ENCODE data around the gene SCGB1C1.

Gene SCGB1C1

DNA sequence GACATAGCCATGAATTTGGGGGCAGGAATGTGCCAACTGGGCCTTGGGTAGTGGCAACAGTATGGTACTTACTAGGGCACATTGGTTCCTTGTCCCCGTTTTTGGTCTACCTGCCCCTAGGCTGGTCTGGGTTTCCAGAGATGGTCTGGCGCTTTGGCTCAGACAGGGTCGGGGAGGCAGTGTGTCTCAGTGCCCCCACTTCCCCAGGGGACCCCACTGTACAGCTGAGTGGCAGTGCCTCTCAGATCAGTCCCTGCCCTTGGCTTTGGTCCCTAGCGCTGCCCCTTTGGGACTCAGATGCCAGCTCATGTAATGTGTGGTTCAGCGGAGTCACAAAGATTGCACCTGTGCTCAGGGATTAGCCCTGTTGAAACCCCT is 17.9 kb downstream of the SCGB1C1 start:
- H3K4me3 ChIP-seq (ENCODE audit: low read length): no peak overlapping the region
- DNase-seq (ENCODE audit: low read depth): no peak
- TF ChIP-seq, protein P1, sequence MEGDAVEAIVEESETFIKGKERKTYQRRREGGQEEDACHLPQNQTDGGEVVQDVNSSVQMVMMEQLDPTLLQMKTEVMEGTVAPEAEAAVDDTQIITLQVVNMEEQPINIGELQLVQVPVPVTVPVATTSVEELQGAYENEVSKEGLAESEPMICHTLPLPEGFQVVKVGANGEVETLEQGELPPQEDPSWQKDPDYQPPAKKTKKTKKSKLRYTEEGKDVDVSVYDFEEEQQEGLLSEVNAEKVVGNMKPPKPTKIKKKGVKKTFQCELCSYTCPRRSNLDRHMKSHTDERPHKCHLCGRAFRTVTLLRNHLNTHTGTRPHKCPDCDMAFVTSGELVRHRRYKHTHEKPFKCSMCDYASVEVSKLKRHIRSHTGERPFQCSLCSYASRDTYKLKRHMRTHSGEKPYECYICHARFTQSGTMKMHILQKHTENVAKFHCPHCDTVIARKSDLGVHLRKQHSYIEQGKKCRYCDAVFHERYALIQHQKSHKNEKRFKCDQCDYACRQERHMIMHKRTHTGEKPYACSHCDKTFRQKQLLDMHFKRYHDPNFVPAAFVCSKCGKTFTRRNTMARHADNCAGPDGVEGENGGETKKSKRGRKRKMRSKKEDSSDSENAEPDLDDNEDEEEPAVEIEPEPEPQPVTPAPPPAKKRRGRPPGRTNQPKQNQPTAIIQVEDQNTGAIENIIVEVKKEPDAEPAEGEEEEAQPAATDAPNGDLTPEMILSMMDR (IDR thresholded peaks at IDR 0.05; ENCODE audit: insufficient read depth, low read depth, low read length, missing control alignments): no peak

DNA sequence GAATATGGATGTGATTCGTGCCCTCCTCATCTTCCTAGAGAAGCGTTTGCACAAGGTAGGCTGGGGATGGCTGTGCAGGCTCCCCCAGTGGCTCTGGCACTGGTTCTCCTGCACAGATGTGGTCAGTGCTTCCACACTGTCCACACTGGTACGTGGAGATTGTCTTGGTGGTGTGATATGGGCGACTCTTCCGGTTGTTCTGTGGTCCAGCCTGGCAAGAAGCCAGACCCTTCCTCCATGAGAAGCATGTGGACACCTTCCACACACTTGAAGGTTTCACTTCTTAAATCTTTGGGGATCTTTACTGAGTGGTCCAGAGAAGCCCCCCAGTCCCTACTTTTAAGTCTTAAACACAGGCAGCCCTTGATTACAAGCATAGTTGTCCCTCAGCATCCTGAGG is 18.4 kb downstream of the SCGB1C1 start:
- H3K4me3 ChIP-seq (ENCODE audit: low read length): no peak overlapping the region
- no peak for DNase-seq (ENCODE audit: low read depth)
- TF ChIP-seq, protein P1 (IDR thresholded peaks at IDR 0.05; ENCODE audit: insufficient read depth, low read depth, low read length, missing control alignments): no peak

DNA sequence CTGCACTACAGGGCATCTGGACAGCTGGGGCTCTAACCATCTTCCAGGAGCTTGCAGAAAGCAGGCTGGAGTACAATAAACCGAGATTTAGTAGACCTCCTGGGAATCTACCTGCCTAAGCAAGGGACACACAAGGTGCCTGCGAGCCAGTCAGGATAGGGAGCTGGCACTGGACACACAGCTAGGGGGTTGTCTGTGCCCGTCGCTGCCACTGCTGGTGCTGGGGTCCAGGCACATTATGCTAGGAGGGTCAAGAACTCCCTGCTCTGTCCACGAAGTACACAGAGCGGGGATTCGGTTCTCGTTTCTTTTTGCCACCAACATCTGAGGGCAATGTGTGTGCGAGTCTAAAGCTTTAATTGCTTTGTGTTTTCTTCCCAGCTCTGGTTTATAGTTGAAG is 18.9 kb downstream of the SCGB1C1 start:
- TF ChIP-seq, protein P1 (IDR thresholded peaks at IDR 0.05; ENCODE audit: insufficient read depth, low read depth, low read length, missing control alignments): no peak
- no peak overlapping the region for H3K4me3 ChIP-seq (ENCODE audit: low read length)
- no peak for DNase-seq (ENCODE audit: low read depth)

DNA sequence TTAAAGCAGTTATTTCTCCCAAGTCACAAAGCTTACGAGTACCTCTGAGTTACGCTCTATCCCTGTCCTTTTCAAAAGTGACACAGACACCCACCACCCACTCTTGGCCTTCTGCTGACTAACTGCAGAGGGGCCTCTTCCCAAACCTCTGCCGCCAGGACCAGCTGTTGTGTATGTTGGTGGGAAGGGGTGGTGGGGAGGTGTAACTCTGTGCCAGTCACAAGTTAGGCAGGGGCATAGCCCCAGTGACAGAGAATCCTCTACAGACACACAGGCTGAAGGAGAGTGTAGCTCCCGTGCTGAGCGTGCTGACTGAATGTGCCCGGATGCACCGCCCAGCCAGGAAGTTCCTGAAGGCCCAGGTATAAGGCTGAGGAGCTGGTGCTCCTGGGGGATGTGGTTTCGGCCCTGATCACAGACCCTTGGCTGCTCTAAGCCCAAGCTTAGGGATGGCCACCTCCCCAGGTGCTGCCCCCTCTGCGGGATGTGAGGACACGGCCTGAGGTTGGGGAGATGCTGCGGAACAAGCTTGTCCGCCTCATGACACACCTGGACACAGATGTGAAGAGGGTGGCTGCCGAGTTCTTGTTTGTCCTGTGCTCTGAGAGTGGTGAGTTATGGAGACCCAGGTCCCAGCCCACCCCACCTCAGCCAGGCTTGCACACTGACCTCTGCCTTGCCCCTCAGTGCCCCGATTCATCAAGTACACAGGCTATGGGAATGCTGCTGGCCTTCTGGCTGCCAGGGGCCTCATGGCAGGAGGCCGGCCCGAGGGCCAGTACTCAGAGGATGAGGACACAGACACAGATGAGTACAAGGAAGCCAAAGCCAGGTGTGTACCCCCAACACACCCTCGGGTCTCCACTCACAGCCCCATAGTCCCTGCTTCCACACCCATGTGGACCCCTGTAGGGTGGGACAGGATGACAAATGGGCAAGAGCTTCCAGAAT is 19.5 kb downstream of the SCGB1C1 start:
- DNase-seq (ENCODE audit: low read depth): no peak
- TF ChIP-seq, protein P1 (IDR thresholded peaks at IDR 0.05; ENCODE audit: insufficient read depth, low read depth, low read length, missing control alignments): no peak
- H3K4me3 ChIP-seq (ENCODE audit: low read length): no peak overlapping the region

DNA sequence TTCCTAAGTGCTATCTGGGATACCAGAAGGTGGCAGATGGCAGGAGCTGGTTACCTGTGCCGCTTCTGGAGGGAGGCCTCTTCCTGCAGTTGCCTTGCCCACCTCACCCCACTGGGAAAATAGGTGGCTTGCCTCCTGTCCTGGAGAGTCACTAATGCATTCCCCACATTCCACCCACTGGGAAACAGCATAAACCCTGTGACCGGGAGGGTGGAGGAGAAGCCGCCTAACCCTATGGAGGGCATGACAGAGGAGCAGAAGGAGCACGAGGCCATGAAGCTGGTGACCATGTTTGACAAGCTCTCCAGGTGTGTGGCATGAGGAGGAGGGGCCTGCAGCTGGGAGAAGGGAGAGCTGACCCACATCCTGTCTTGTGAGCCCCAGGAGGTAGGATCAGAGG is 20.2 kb downstream of the SCGB1C1 start:
- no peak overlapping the region for H3K4me3 ChIP-seq (ENCODE audit: low read length)
- DNase-seq (ENCODE audit: low read depth): no peak
- TF ChIP-seq, protein P1 (IDR thresholded peaks at IDR 0.05; ENCODE audit: insufficient read depth, low read depth, low read length, missing control alignments): no peak

DNA sequence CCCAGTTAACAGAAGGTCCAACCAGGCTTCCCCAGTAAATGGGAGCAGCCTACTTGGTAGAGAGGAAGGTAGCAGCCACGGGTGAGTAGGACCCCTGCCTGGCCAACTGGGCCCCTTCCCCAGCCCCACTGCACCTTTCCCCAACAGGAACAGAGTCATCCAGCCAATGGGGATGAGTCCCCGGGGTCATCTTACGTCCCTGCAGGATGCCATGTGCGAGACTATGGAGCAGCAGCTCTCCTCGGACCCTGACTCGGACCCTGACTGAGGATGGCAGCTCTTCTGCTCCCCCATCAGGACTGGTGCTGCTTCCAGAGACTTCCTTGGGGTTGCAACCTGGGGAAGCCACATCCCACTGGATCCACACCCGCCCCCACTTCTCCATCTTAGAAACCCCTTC is 21.2 kb downstream of the SCGB1C1 start:
- DNase-seq (ENCODE audit: low read depth): no peak
- TF ChIP-seq, protein P1 (IDR thresholded peaks at IDR 0.05; ENCODE audit: insufficient read depth, low read depth, low read length, missing control alignments): no peak
- no peak overlapping the region for H3K4me3 ChIP-seq (ENCODE audit: low read length)

All from epithelial cell of esophagus (primary cell).